ENCODE data around the gene HPX. TPM values are rescaled to one million over a fixed set of nuclear protein-coding genes. Genes with fewer than 3 reads are reported as not detected.
A peak's percentile ranks its signal among the peaks of the same experiment; 100 is the strongest.

The HPX gene
- total RNA-seq, 1 donor from 2014 or later, result not detected

DNA sequence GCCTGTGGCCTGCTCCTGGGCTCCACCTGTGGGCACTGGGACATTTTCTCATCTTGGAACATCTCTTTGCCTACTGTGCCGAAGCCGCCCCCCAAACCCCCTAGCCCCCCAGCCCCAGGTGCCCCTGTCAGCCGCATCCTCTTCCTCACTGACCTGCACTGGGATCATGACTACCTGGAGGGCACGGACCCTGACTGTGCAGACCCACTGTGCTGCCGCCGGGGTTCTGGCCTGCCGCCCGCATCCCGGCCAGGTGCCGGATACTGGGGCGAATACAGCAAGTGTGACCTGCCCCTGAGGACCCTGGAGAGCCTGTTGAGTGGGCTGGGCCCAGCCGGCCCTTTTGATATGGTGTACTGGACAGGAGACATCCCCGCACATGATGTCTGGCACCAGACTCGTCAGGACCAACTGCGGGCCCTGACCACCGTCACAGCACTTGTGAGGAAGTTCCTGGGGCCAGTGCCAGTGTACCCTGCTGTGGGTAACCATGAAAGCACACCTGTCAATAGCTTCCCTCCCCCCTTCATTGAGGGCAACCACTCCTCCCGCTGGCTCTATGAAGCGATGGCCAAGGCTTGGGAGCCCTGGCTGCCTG lies 49.2 kb downstream of the HPX start:
- DNase-seq (ENCODE audit: low read depth), result peak; percentile 67

DNA sequence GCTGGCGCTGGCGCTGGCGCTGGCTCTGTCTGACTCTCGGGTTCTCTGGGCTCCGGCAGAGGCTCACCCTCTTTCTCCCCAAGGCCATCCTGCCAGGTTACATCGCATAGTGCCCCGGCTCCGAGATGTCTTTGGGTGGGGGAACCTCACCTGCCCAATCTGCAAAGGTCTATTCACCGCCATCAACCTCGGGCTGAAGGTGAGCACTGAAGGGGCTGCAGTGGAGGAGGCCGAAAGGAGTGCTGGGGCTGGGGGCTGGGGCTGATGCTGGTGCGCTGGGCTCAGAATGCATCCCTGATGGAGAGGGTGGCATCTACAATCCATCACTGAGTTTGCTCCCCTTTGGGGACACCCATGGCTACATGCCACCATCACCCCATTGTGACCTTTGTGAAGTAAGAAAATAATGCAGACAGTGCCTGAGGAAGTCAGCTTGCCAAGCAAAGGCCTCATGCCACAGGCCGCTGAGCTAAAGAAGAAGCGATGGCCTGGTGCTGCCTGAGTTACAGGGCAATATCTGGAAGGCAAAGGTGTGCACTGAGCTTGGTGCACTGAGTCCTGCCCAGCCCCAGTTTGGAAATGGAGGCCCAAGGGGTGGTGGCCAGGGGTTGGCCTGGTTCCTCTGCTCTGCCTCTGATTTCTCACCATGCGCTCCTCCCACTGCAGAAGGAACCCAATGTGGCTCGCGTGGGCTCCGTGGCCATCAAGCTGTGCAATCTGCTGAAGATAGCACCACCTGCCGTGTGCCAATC lies 49.9 kb downstream of the HPX start:
- DNase-seq (ENCODE audit: low read depth), result peak; percentile 50

DNA sequence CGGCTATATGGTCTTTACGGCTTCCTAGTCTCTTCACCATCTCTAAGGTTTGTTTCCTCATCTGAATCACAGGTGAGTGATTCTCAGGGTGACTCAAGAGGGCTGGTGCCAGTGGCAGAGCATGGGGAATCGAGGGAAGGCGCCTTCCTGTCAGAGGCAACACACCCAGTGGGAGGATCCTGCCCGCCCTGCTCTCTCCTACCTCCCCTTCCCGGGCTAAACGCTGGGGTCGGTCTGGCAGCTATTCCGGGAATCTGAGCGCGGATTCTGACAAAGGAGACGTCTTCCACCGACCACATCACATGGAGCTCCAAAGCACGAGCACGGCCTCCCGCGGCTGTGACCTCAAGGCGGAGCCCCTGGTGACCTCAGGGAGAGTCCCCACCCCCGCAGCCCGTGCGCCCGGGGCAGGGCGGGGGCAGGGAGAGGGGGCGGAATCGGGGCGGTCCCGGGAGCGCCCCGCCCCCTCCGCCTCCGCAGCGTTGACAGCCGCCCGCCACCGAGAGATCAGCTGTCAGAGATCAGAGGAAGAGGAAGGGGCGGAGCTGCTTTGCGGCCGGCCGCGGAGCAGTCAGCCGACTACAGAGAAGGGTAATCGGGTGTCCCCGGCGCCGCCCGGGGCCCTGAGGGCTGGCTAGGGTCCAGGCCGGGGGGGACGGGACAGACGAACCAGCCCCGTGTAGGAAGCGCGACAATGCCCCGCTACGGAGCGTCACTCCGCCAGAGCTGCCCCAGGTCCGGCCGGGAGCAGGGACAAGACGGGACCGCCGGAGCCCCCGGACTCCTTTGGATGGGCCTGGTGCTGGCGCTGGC lies 50.7 kb downstream of the HPX start, which contains the start of gene SMPD1:
TSS of gene SMPD1 (plus strand) at position 570 of the 813 bp plus-strand sequence. CDS start at position 695, 125 bp downstream.
- peak; percentile 92 for DNase-seq (ENCODE audit: low read depth)

DNA sequence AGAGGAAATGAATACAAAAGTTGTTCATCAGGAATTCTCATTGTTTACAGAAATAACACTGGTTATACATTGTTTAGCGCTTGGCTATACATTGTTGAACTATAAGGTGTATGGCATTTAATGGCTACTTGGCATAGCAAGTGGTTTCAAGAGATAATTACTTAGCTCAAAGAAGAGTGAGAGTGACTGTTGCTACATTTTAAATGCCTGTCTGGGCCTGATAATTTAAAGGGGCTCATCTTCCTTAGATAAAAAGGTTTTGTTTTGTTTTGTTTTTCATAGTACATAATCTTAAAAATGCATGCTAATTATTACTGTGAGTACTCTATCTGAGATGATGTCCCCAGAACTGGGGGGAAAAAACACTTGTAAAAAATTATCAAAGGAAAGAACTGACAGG lies 52.0 kb downstream of the HPX start:
- DNase-seq (ENCODE audit: low read depth), result no peak

DNA sequence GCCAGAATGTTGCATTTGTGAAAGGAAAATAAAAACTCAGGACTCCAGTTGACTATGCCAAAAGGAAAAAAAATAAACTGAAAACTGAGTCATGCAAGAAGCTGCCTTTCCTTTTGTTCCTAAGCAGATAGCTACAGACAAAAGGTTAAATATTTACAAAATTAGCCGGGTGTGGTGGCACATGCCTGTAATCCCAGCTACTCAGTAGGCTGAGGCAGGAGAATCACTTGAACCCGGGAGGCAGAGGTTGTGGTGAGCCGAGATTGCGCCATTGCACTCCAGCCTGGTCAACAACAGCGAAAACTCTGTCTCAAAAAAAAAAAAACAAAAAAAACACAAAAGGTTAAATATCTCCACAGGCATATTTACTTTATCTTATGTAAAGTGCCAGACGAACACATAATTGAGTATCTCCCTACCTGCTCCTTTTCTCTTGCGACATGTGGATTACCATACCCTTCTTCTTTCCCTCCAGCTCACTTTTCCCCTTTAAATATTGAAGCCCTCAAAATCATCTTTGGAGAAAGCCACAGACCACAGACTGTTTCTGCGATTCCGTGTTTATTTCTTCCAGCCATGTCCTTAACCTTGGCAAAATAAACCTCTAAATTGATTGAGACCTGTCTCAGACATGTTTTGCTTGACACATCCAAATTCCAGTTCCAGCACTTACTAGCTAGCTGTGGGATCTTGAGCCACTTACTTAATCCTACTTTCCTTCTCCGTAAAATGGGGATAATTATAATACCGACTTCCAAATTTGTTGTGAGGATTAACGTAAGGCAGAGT lies 52.8 kb downstream of the HPX start:
- DNase-seq (ENCODE audit: low read depth), result no peak

DNA sequence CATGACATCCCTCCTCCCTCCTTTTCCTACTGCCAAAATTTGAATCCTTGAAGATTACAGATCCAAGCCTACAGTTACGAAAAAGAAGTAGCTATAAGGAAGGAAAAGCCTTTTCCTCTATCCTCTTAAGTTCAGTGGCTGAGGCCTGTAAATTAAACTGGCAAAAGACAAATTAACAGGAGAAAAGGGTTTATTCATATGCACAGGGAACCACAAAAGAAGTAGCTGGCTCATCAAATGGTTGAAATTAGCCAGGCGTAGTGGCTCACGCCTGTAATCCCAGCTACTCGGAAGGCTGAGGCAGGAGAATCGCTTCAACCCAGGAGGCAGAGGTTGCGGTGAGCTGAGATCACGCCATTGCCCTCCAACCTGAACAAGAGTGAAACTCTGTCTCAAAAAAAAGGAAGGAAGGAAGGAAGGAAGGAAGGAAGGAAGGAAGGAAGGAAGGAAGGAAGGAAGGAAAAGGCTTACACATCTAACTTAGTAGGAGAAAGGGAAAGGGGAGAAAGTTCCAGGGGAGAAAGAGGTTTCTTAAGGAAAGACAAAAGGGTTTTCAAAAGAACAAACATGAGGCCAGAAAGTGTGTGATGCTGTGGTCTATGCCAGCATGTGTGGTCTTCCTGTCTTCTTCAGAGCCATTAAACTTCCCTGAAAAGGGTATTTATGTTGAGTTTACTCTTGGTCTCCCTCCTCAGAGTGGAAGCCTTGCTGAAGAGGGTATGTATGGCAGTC lies 55.6 kb downstream of the HPX start:
- no peak for DNase-seq (ENCODE audit: low read depth)

Other genes with a start within 250 kb of the HPX start
- not detected in 2 replicates for gene OR52W1, start 241.8 kb downstream of the HPX start, total RNA-seq
- not detected in 2 replicates for gene C11orf42, start 235.4 kb downstream of the HPX start, total RNA-seq
- gene FHIP1B, start 206.4 kb downstream of the HPX start, total RNA-seq, result 26.4 and 36.6 TPM in 2 replicates
- 0.10 TPM in 1 of 2 replicates, not detected in the other for gene CNGA4, start 201.9 kb downstream of the HPX start, total RNA-seq
- not detected in 2 replicates for gene CCKBR, start 181.1 kb downstream of the HPX start, total RNA-seq
- gene CAVIN3, start 120.5 kb downstream of the HPX start, total RNA-seq, result 124 and 168 TPM in 2 replicates
- 86.0 and 92.6 TPM in 2 replicates for gene SMPD1, start 50.5 kb downstream of the HPX start, total RNA-seq
- gene APBB1, start 21.9 kb downstream of the HPX start, total RNA-seq, result 16.4 and 18.4 TPM in 2 replicates
- gene TRIM3, start 33.0 kb upstream of the HPX start, total RNA-seq, result 17.7 and 28.2 TPM in 2 replicates
- gene ARFIP2, start 40.3 kb upstream of the HPX start, total RNA-seq, result 37.9 and 47.1 TPM in 2 replicates
- 31.5 and 35.3 TPM in 2 replicates for gene TIMM10B, start 40.5 kb upstream of the HPX start, total RNA-seq
- 5.6 and 7.8 TPM in 2 replicates for gene DNHD1, start 56.3 kb upstream of the HPX start, total RNA-seq
- 14.6 and 22.4 TPM in 2 replicates for gene RRP8, start 162.6 kb upstream of the HPX start, total RNA-seq
- 139 and 165 TPM in 2 replicates for gene ILK, start 162.8 kb upstream of the HPX start, total RNA-seq
- 84.2 and 145 TPM in 2 replicates for gene TAF10, start 171.2 kb upstream of the HPX start, total RNA-seq
- gene TPP1, start 178.4 kb upstream of the HPX start, total RNA-seq, result 55.4 and 60.0 TPM in 2 replicates
- gene DCHS1, start 214.8 kb upstream of the HPX start, total RNA-seq, result 0.73 and 0.78 TPM in 2 replicates
- gene MRPL17, start 242.4 kb upstream of the HPX start, total RNA-seq, result 48.7 and 88.0 TPM in 2 replicates

All from myocyte (in vitro differentiated cells).